ENCODE results near the gene SLC1A4. TPM values are rescaled to one million over a fixed set of nuclear protein-coding genes. Genes with fewer than 3 reads are reported as not detected.

SLC1A4 gene
- total and polyA plus RNA-seq, 4 donors: 3.4 to 23.4 (median 9.6) TPM

GRCh38 chr2:65061910-65062339 lies 72.7 kb downstream of the SLC1A4 start:
- no peak for TF ChIP-seq JUND (IDR thresholded peaks at IDR 0.05)
- TF ChIP-seq FOXA2 (IDR thresholded peaks at IDR 0.05): no peak
- H3K4me1 ChIP-seq (ENCODE audit: control insufficient read depth in 4 of 4, insufficient read depth in 4 of 4, low read length in 3 of 4): peaks cover 6 to 18% (median 14%) of the 10 kb centered on the region in 4 donors
- 94% methylated on average over 8 of the region's 8 CpGs for WGBS

GRCh38 chr2:65062843-65063825 lies 73.9 kb downstream of the SLC1A4 start:
- no peak for DNase-seq (ENCODE audit: low spot score)
- 80% methylated on average over 13 of the region's 13 CpGs for WGBS
- Histone ChIP-seq H3K27me3 (ENCODE audit: control insufficient read depth in 4 of 4, insufficient read depth in 4 of 4, low read length in 3 of 4) (no peaks in the 10 kb centered on the region), H3K9me3 (ENCODE audit: control insufficient read depth in 4 of 4, low read length in 3 of 4) (no peaks in the 10 kb centered on the region), H3K4me1 (ENCODE audit: control insufficient read depth in 4 of 4, insufficient read depth in 4 of 4, low read length in 3 of 4) (peaks cover 5 to 11% (median 9%) of the 10 kb centered on the region in 4 donors), H3K27ac (ENCODE audit: low read depth in 1 of 2, low read length in 2 of 2) (no peak overlapping the region), H3K9ac (ENCODE audit: low read depth in 1 of 2, low read length in 2 of 2) (no peak overlapping the region), H3K4me3 (ENCODE audit: low read depth in 1 of 3, low read length in 3 of 3) (no peak overlapping the region), H3K36me3 (ENCODE audit: control insufficient read depth in 4 of 4, insufficient read depth in 3 of 4, low read depth in 1 of 4, low read length in 3 of 4) (no peaks in the 10 kb centered on the region)
- TF ChIP-seq CTCF (IDR thresholded peaks at IDR 0.05; ENCODE audit: low read depth, low read length, missing input control): no peak
- no peak for TF ChIP-seq ATF3 (IDR thresholded peaks at IDR 0.05)
- TF ChIP-seq REST (IDR thresholded peaks at IDR 0.05): no peak
- no peak for TF ChIP-seq EGR1 (IDR thresholded peaks at IDR 0.05; ENCODE audit: low read depth in 2 of 2)
- no peak for TF ChIP-seq MAX (IDR thresholded peaks at IDR 0.05)
- TF ChIP-seq RXRA (IDR thresholded peaks at IDR 0.05): no peak
- TF ChIP-seq YY1 (IDR thresholded peaks at IDR 0.05): no peak
- TF ChIP-seq SP1 (IDR thresholded peaks at IDR 0.05): no peak
- TF ChIP-seq HNF4A (conservative IDR thresholded peaks at IDR 0.05): no peak
- no peak for TF ChIP-seq RAD21 (IDR thresholded peaks at IDR 0.05)
- TF ChIP-seq ZBTB33 (IDR thresholded peaks at IDR 0.05): no peak
- TF ChIP-seq JUND (IDR thresholded peaks at IDR 0.05): no peak

More at GRCh38 chr2:65061910-65062339, 72.7 kb downstream of the SLC1A4 start:
- no peak for DNase-seq (ENCODE audit: low spot score)
- no peak overlapping the region for H3K4me3 ChIP-seq (ENCODE audit: low read depth in 1 of 3, low read length in 3 of 3)
- no peaks in the 10 kb centered on the region for H3K9me3 ChIP-seq (ENCODE audit: control insufficient read depth in 4 of 4, low read length in 3 of 4)
- no peak overlapping the region for H3K27ac ChIP-seq (ENCODE audit: low read depth in 1 of 2, low read length in 2 of 2)
- H3K9ac ChIP-seq (ENCODE audit: low read depth in 1 of 2, low read length in 2 of 2): no peak overlapping the region
- H3K27me3 ChIP-seq (ENCODE audit: control insufficient read depth in 4 of 4, insufficient read depth in 4 of 4, low read length in 3 of 4): no peaks in the 10 kb centered on the region
- no peaks in the 10 kb centered on the region for H3K36me3 ChIP-seq (ENCODE audit: control insufficient read depth in 4 of 4, insufficient read depth in 3 of 4, low read depth in 1 of 4, low read length in 3 of 4)

All from liver (tissue), 9 donors.